DND-41 (cell line): Measurements from ENCODE around the gene MRM2.

ENCODE experiments used
- ATAC-seq: fragments of 200-7000 bp; cut with Tn5 transposase; 3 replicates; pipeline ENCODE4 v1.9.1; 2021; ENCODE audit warnings: low read depth; ENCODE audit not compliant: insufficient read depth
- DNase-seq: peaks from one replicate; pipeline ENCODE4 v3.0.0-alpha.2; 2020
- H2AFZ ChIP-seq: 2 replicates; pipeline ENCODE4 v1.6.0; 2012; ENCODE audit warnings: low read depth, low read length
- H3K27ac ChIP-seq: 2 replicates; pipeline ENCODE4 v1.5.1; 2012; ENCODE audit warnings: low read length, inconsistent platforms
- H3K27me3 ChIP-seq: fragments of 200-600 bp; sonication (generic); 2 replicates; pipeline ENCODE4 v1.6.0; 2012; ENCODE audit warnings: low read length, mild to moderate bottlenecking, inconsistent platforms; ENCODE audit not compliant: insufficient read depth, poor library complexity
- H3K36me3 ChIP-seq: 2 replicates; pipeline ENCODE4 v1.5.1; 2012; ENCODE audit warnings: low read length, inconsistent platforms; ENCODE audit not compliant: insufficient read depth
- H3K4me1 ChIP-seq: 2 replicates; pipeline ENCODE4 v1.5.1; 2012; ENCODE audit warnings: mild to moderate bottlenecking, low read length; ENCODE audit not compliant: insufficient read depth
- H3K4me2 ChIP-seq: 2 replicates; pipeline ENCODE4 v1.6.0; 2012; ENCODE audit warnings: mild to moderate bottlenecking, moderate library complexity, low read length, inconsistent platforms; ENCODE audit not compliant: insufficient read depth
- H3K4me3 ChIP-seq, 2 experiments: fragments of 200-600 bp in 1 of 2; shearing (Covaris generic) in 1 of 2; 2 replicates each; pipeline ENCODE4 v1.5.1; 2012 to 2016; ENCODE audit warnings: inconsistent platforms in 2 of 2, low read length in 2 of 2, mild to moderate bottlenecking in 2 of 2, low read depth in 1 of 2, moderate library complexity in 1 of 2
- H3K79me2 ChIP-seq: 2 replicates; pipeline ENCODE4 v1.6.0; 2012; ENCODE audit warnings: low read length, inconsistent platforms; ENCODE audit not compliant: insufficient read depth
- H3K9ac ChIP-seq: 2 replicates; pipeline ENCODE4 v1.6.0; 2012; ENCODE audit warnings: low read depth, mild to moderate bottlenecking, inconsistent platforms, low read length, moderate library complexity
- H3K9me3 ChIP-seq: 2 replicates; pipeline ENCODE4 v1.5.1; 2012; ENCODE audit warnings: low read length, moderate library complexity, mild to moderate bottlenecking, inconsistent platforms; ENCODE audit not compliant: insufficient read depth, severe bottlenecking
- H4K20me1 ChIP-seq: 2 replicates; pipeline ENCODE4 v1.6.0; 2012; ENCODE audit warnings: low read length; ENCODE audit not compliant: insufficient read depth
- EZH2 ChIP-seq: IDR thresholded peaks from 3 replicates; pipeline ENCODE4 v1.6.1; 2012; ENCODE audit warnings: borderline replicate concordance, low read depth, mild to moderate bottlenecking, moderate library complexity, low read length, inconsistent platforms; ENCODE audit not compliant: severe bottlenecking
- TF ChIP-seq, protein P1 (sequence below): IDR thresholded peaks from 2 replicates; pipeline ENCODE4 v1.5.1; 2012; ENCODE audit warnings: borderline replicate concordance, low read length, moderate library complexity, mild to moderate bottlenecking; ENCODE audit not compliant: poor library complexity, severe bottlenecking; ENCODE audit errors: extremely low read depth

The MRM2 gene

GRCh38 chr7:2251841-2252771 is 10.1 kb upstream of the MRM2 start:
- H3K9ac ChIP-seq, result no peak overlapping the region
- H3K27ac ChIP-seq, result no peak overlapping the region
- H3K27me3 ChIP-seq, result no peaks in the 10 kb centered on the region
- DNase-seq, result peak; percentile 30
- H2AFZ ChIP-seq, result no peak overlapping the region
- H3K79me2 ChIP-seq, result no peaks in the 10 kb centered on the region
- H3K9me3 ChIP-seq, result no peaks in the 10 kb centered on the region
- ATAC-seq, result peak; percentile 57
- no peak overlapping the region for H3K4me3 ChIP-seq
- H4K20me1 ChIP-seq, result peaks cover 9% of the 10 kb centered on the region; the same call in 1 of the 2 replicates
- no peaks in the 10 kb centered on the region for H3K4me1 ChIP-seq
- peaks cover 76% of the 10 kb centered on the region for H3K36me3 ChIP-seq
- TF ChIP-seq EZH2, result no peak
- TF ChIP-seq, protein P1, sequence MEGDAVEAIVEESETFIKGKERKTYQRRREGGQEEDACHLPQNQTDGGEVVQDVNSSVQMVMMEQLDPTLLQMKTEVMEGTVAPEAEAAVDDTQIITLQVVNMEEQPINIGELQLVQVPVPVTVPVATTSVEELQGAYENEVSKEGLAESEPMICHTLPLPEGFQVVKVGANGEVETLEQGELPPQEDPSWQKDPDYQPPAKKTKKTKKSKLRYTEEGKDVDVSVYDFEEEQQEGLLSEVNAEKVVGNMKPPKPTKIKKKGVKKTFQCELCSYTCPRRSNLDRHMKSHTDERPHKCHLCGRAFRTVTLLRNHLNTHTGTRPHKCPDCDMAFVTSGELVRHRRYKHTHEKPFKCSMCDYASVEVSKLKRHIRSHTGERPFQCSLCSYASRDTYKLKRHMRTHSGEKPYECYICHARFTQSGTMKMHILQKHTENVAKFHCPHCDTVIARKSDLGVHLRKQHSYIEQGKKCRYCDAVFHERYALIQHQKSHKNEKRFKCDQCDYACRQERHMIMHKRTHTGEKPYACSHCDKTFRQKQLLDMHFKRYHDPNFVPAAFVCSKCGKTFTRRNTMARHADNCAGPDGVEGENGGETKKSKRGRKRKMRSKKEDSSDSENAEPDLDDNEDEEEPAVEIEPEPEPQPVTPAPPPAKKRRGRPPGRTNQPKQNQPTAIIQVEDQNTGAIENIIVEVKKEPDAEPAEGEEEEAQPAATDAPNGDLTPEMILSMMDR, result no peak
- no peak overlapping the region for H3K4me2 ChIP-seq

- no peak overlapping the region for H2AFZ ChIP-seq
- H3K79me2 ChIP-seq, result no peaks in the 10 kb centered on the region
- no peak overlapping the region for H3K4me2 ChIP-seq
- peaks cover 12% of the 10 kb centered on the region for H4K20me1 ChIP-seq
- TF ChIP-seq EZH2, result no peak
- H3K27ac ChIP-seq, result no peak overlapping the region
- DNase-seq (no peak), ATAC-seq (no peak)
- H3K9me3 ChIP-seq, result no peaks in the 10 kb centered on the region
- H3K4me3 ChIP-seq, result no peak overlapping the region
- H3K9ac ChIP-seq, result no peak overlapping the region
- peaks cover 71% of the 10 kb centered on the region for H3K36me3 ChIP-seq
- H3K4me1 ChIP-seq, result no peaks in the 10 kb centered on the region
- H3K27me3 ChIP-seq, result no peaks in the 10 kb centered on the region
Observed at GRCh38 chr7:2251381-2251780, 9.4 kb upstream of the MRM2 start.

DNA sequence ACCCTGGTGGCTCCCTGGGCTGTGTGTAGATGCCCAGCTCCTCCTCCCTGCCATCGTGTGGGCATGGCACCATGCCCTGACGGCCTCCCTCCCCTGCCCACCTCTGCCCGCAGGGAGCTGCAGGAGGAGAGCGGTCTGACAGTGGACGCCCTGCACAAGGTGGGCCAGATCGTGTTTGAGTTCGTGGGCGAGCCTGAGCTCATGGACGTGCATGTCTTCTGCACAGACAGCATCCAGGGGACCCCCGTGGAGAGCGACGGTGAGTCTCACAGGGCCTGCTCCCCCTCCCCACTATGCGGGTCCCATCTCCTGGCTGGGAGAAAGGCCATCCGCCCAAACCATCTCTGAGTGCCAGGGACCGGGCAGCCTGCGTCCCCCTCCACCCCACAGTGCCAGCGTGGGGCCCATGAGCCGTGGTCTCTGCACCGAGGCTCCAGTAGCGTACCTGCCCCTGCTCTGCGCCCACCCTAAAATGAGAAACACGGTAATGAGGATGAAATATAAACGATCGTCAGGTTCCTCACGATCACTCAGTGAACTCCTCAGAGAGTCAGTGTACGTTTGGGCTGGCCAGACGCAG is 7.8 kb upstream of the MRM2 start:
- H3K27ac ChIP-seq, result no peak overlapping the region
- no peak overlapping the region for H2AFZ ChIP-seq
- H4K20me1 ChIP-seq, result peaks cover 12% of the 10 kb centered on the region
- ATAC-seq, result no peak
- peaks cover 75% of the 10 kb centered on the region for H3K36me3 ChIP-seq
- no peaks in the 10 kb centered on the region for H3K9me3 ChIP-seq
- peaks cover 4% of the 10 kb centered on the region; the same call in 1 of the 2 replicates for H3K79me2 ChIP-seq
- no peak for TF ChIP-seq EZH2
- TF ChIP-seq, protein P1, result no peak
- H3K4me3 ChIP-seq, result no peak overlapping the region
- no peak overlapping the region for H3K9ac ChIP-seq
- no peaks in the 10 kb centered on the region for H3K4me1 ChIP-seq
- DNase-seq, result no peak
- H3K27me3 ChIP-seq, result no peaks in the 10 kb centered on the region
- H3K4me2 ChIP-seq, result no peak overlapping the region
